Activated T-helper 2 cell treated with anti-CD3 and anti-CD28 coated beads, Interferon-gamma antibody, Interleukin-2, Interleukin-4, amounts not matched to agents 10 μg/mL and 5 μg/mL and 100 μg/mL, durations not matched to agents 14 hours and 24 hours and 36 hours (primary cell): ENCODE data around the gene XXYLT1. TPM values are rescaled to one million over a fixed set of nuclear protein-coding genes. Genes with fewer than 3 reads are reported as not detected.
"Not testable (repeated sequence)": the region's sequence is repeated elsewhere in the genome, so short reads cannot be mapped to it uniquely, and the experiment has no call there.

Experiments
- DNase-seq: peaks from one replicate; pipeline ENCODE4 v3.0.0; 2021; ENCODE audit warnings: low spot score
- H3K27ac Mint-ChIP-seq: one replicate; pipeline ENCODE4 v1.8.0; 2021; ENCODE audit warnings: mixed read lengths
- H3K27me3 Mint-ChIP-seq: one replicate; pipeline ENCODE4 v1.8.0; 2021; ENCODE audit warnings: low read depth, mixed read lengths
- H3K36me3 Mint-ChIP-seq: one replicate; pipeline ENCODE4 v1.8.0; 2021; ENCODE audit warnings: low read depth, mixed read lengths
- H3K4me1 Mint-ChIP-seq: one replicate; pipeline ENCODE4 v1.8.0; 2021; ENCODE audit warnings: low read depth, mixed read lengths
- H3K4me3 Mint-ChIP-seq: one replicate; pipeline ENCODE4 v1.8.0; 2021; ENCODE audit warnings: low read depth, mild to moderate bottlenecking, moderate library complexity, mixed read lengths
- H3K9me3 Mint-ChIP-seq: one replicate; pipeline ENCODE4 v1.8.0; 2021; ENCODE audit warnings: mixed read lengths
- intact Hi-C: fragments of 100-400 bp; cut with micrococcal nuclease; formaldehyde crosslinking; loops from one replicate; pipeline ENCODE4 v1.15.1; 2023
- total RNA-seq: library from RNA; stranded (reverse); gene quantifications from 2 replicates; pipeline ENCODE4 v1.2.3, GENCODE V29; 2022

XXYLT1 gene
- total RNA-seq, 1 donor from 2014 or later = 15.8 TPM

- no peaks in the 10 kb centered on the region for H3K9me3 Mint-ChIP-seq
- intact Hi-C loops = no loop called here
- no peaks in the 10 kb centered on the region for H3K36me3 Mint-ChIP-seq
- DNase-seq = no peak
- no peak overlapping the region for H3K4me3 Mint-ChIP-seq
- no peaks in the 10 kb centered on the region for H3K4me1 Mint-ChIP-seq
- H3K27me3 Mint-ChIP-seq = peaks cover 4% of the 10 kb centered on the region
- no peak overlapping the region for H3K27ac Mint-ChIP-seq
These were observed 213.2 kb downstream of the XXYLT1 start for GRCh38 chr3:195057716-195058115.

GRCh38 chr3:195056506-195056905 is 214.5 kb downstream of the XXYLT1 start:
- no peak overlapping the region for H3K27ac Mint-ChIP-seq
- DNase-seq = no peak
- no peak overlapping the region for H3K4me3 Mint-ChIP-seq
- no peaks in the 10 kb centered on the region for H3K9me3 Mint-ChIP-seq
- intact Hi-C loops = no loop called here
- no peaks in the 10 kb centered on the region for H3K36me3 Mint-ChIP-seq
- H3K4me1 Mint-ChIP-seq = no peaks in the 10 kb centered on the region
- peaks cover 7% of the 10 kb centered on the region for H3K27me3 Mint-ChIP-seq

GRCh38 chr3:195054311-195054710 is 216.6 kb downstream of the XXYLT1 start:
- no peak for DNase-seq
- intact Hi-C loops = no loop called here
- Mint-ChIP-seq H3K27ac (no peak overlapping the region), H3K36me3 (no peaks in the 10 kb centered on the region), H3K27me3 (peaks cover 18% of the 10 kb centered on the region), H3K4me3 (no peak overlapping the region), H3K9me3 (no peaks in the 10 kb centered on the region), H3K4me1 (no peaks in the 10 kb centered on the region)

GRCh38 chr3:195052939-195053338 is 218.0 kb downstream of the XXYLT1 start:
- Mint-ChIP-seq H3K9me3 (no peaks in the 10 kb centered on the region), H3K4me3 (no peak overlapping the region), H3K27me3 (peaks cover 18% of the 10 kb centered on the region), H3K4me1 (no peaks in the 10 kb centered on the region), H3K36me3 (no peaks in the 10 kb centered on the region), H3K27ac (no peak overlapping the region)
- DNase-seq = no peak
- intact Hi-C loops = no loop called here

- DNase-seq, H3K4me1 Mint-ChIP-seq, intact Hi-C loops, H3K36me3 Mint-ChIP-seq, H3K4me3 Mint-ChIP-seq, H3K27ac Mint-ChIP-seq, H3K9me3 Mint-ChIP-seq: not testable (repeated sequence)
- H3K27me3 Mint-ChIP-seq = peaks cover 18% of the 10 kb centered on the region
These were observed 220.7 kb downstream of the XXYLT1 start for GRCh38 chr3:195050296-195050695.

GRCh38 chr3:195048059-195048905 is 222.7 kb downstream of the XXYLT1 start:
- Mint-ChIP-seq H3K9me3 (no peaks in the 10 kb centered on the region), H3K27me3 (peaks cover 17% of the 10 kb centered on the region), H3K4me1 (no peaks in the 10 kb centered on the region)

GRCh38 chr3:195047536-195047935 is 223.4 kb downstream of the XXYLT1 start:
- intact Hi-C loops = no loop called here
- Mint-ChIP-seq H3K4me1 (no peaks in the 10 kb centered on the region), H3K36me3 (no peaks in the 10 kb centered on the region), H3K9me3 (no peaks in the 10 kb centered on the region), H3K4me3 (no peak overlapping the region), H3K27me3 (peaks cover 14% of the 10 kb centered on the region), H3K27ac (no peak overlapping the region)
- no peak for DNase-seq

More at GRCh38 chr3:195048059-195048905, 222.7 kb downstream of the XXYLT1 start:
- H3K4me3 Mint-ChIP-seq = no peak overlapping the region
- H3K27ac Mint-ChIP-seq = no peak overlapping the region
- no peaks in the 10 kb centered on the region for H3K36me3 Mint-ChIP-seq
- intact Hi-C loops = no loop called here
- no peak for DNase-seq

- Mint-ChIP-seq H3K4me3 (no peak overlapping the region), H3K27ac (no peak overlapping the region), H3K27me3 (peaks cover 11% of the 10 kb centered on the region), H3K36me3 (no peaks in the 10 kb centered on the region), H3K9me3 (no peaks in the 10 kb centered on the region), H3K4me1 (no peaks in the 10 kb centered on the region)
- intact Hi-C loops = no loop called here
- DNase-seq = no peak
These were observed 224.5 kb downstream of the XXYLT1 start for GRCh38 chr3:195046441-195046840.

- Mint-ChIP-seq H3K27me3 (peaks cover 8% of the 10 kb centered on the region), H3K36me3 (no peaks in the 10 kb centered on the region), H3K4me3 (no peak overlapping the region), H3K9me3 (no peaks in the 10 kb centered on the region), H3K4me1 (no peaks in the 10 kb centered on the region), H3K27ac (no peak overlapping the region)
- DNase-seq = no peak
- intact Hi-C loops = no loop called here
These were observed 225.3 kb downstream of the XXYLT1 start for GRCh38 chr3:195045481-195046210.

- Mint-ChIP-seq H3K4me1 (no peaks in the 10 kb centered on the region), H3K27me3 (no peaks in the 10 kb centered on the region), H3K36me3 (no peaks in the 10 kb centered on the region), H3K4me3 (no peak overlapping the region), H3K27ac (no peak overlapping the region), H3K9me3 (no peaks in the 10 kb centered on the region)
- no peak for DNase-seq
- intact Hi-C loops = no loop called here
These were observed 226.5 kb downstream of the XXYLT1 start for GRCh38 chr3:195044411-195044810.

- Mint-ChIP-seq H3K9me3 (no peaks in the 10 kb centered on the region), H3K36me3 (no peaks in the 10 kb centered on the region), H3K4me3 (no peak overlapping the region), H3K27ac (no peak overlapping the region), H3K4me1 (no peaks in the 10 kb centered on the region), H3K27me3 (no peaks in the 10 kb centered on the region)
- DNase-seq = no peak
- intact Hi-C loops = no loop called here
These were observed 227.2 kb downstream of the XXYLT1 start for GRCh38 chr3:195043607-195044339.

GRCh38 chr3:195042743-195043606 is 228.0 kb downstream of the XXYLT1 start:
- Mint-ChIP-seq H3K36me3 (no peaks in the 10 kb centered on the region), H3K4me3 (no peak overlapping the region), H3K27ac (no peak overlapping the region), H3K9me3 (no peaks in the 10 kb centered on the region), H3K4me1 (no peaks in the 10 kb centered on the region), H3K27me3 (no peaks in the 10 kb centered on the region)
- intact Hi-C loops = no loop called here
- no peak for DNase-seq
